ENCODE results near the gene PCDHGA1. TPM values are rescaled to one million over a fixed set of nuclear protein-coding genes. Genes with fewer than 3 reads are reported as not detected.
A peak's percentile ranks its signal among the peaks of the same experiment; 100 is the strongest.

PCDHGA1 gene
- total RNA-seq, 1 experiment from 2014 or later = 0.64 TPM

DNA sequence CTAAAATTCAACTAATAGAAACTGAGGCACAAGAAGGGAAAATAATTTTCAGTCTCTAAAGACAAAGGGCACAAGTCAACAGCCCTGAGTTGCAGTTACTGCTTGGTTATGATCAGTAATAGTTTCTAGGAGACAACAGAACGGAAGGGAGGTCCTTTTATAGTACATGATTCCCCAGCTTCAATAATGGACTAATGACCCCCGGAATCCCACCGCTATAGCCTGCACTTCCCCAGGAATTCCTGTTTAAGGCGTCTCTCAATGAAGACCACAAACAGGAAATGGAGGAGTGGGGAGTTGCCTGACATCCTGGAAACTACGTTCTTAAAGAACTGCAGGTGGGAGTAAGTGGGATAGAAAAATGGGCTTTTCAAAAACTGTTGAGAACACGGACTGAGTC lies 227.8 kb downstream of the PCDHGA1 start:
- intact Hi-C loops (cut with micrococcal nuclease; ENCODE audit: unreplicated experiment) = loop anchor here (1.0 kb wide), 3 partner anchors 33 to 335 kb away; partner anchors contain the start of genes PCDHB14 and PCDHGB2
- peaks cover 16% of the 10 kb centered on the region for H3K4me1 Mint-ChIP-seq (ENCODE audit: low read depth, unreplicated experiment)
- peaks cover 81% of the 10 kb centered on the region for H3K36me3 Mint-ChIP-seq (ENCODE audit: insufficient read depth, unreplicated experiment)
- no peak for TF ChIP-seq CTCF (IDR thresholded peaks at IDR 0.05; ENCODE audit: insufficient read depth in 1 of 2, low read depth in 1 of 2, low read length in 1 of 2, severe bottlenecking in 1 of 2, unreplicated experiment in 1 of 2)
- BruUV-seq (replicated peaks) = no TSS peak
- H3K4me3 Mint-ChIP-seq (ENCODE audit: unreplicated experiment) = no peak overlapping the region
- no peak for DNase-seq
- Histone ChIP-seq H3K27me3 (replicated peaks; ENCODE audit: control insufficient read depth, insufficient read depth, low read length) (no peaks in the 10 kb centered on the region), H3K9me3 (no peaks in the 10 kb centered on the region), H3K4me1 (no peaks in the 10 kb centered on the region), H3K4me3 (ENCODE audit: low read depth, low read length) (no peak overlapping the region), H3K36me3 (ENCODE audit: control insufficient read depth, insufficient read depth, low read length) (peaks cover 1% of the 10 kb centered on the region; the same call in 1 of the 2 replicates)
- no peaks in the 10 kb centered on the region for H3K27me3 Mint-ChIP-seq (ENCODE audit: insufficient read depth, unreplicated experiment)
- ChIA-PET POLR2A (no interaction called here), CTCF (interaction anchor here (0.7 to 1.6 kb wide), 6 partner anchors 145 to 238 kb away, joined by 3 to 7 read pairs (median 4); partner anchors contain the start of genes PCDHGA10, PCDHGB3, PCDHGB5 and TAF7)
- H3K27ac Mint-ChIP-seq (ENCODE audit: unreplicated experiment) = peak overlapping the region; percentile 81
- no peaks in the 10 kb centered on the region for H3K9me3 Mint-ChIP-seq (ENCODE audit: unreplicated experiment)

DNA sequence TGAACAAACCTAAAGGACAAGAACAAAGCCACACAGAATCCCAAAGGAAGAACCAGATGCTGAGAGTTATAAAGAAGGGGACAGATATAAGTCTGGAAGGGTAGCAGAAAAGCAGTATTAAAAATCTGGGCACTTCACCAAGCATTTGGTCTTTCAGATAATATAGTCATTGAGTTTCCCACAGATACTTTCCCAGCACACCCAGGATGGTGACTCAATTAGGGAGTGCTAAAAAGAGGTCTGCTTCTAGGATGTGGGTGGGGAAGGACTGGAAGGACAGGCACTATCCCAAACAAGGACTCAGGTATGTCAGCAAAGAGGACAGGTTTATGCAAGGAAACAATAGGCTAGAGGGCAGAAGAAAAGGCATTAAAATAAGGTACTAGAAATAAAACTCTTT lies 229.1 kb downstream of the PCDHGA1 start:
- intact Hi-C loops (cut with micrococcal nuclease; ENCODE audit: unreplicated experiment) = no loop called here
- H3K27ac Mint-ChIP-seq (ENCODE audit: unreplicated experiment) = peak overlapping the region; percentile 54
- CTCF ChIA-PET = interaction anchor here (0.7 kb wide), 2 partner anchors 11 to 30 kb away, joined by 3 read pairs; no protein-coding TSS in a partner anchor

GRCh38 chr5:141560151-141560550 lies 229.8 kb downstream of the PCDHGA1 start:
- intact Hi-C loops (cut with micrococcal nuclease; ENCODE audit: unreplicated experiment) = loop anchor here (1.0 to 5.0 kb wide), 3 partner anchors 147 to 475 kb away; partner anchors contain the start of gene PCDHB10
- H3K27me3 ChIP-seq (replicated peaks; ENCODE audit: control insufficient read depth, insufficient read depth, low read length) = no peaks in the 10 kb centered on the region
- no peak for DNase-seq
- peaks cover 1% of the 10 kb centered on the region; the same call in 1 of the 2 replicates for H3K36me3 ChIP-seq (ENCODE audit: control insufficient read depth, insufficient read depth, low read length)
- H3K9me3 ChIP-seq = no peaks in the 10 kb centered on the region
- Mint-ChIP-seq H3K27me3 (ENCODE audit: insufficient read depth, unreplicated experiment) (no peaks in the 10 kb centered on the region), H3K36me3 (ENCODE audit: insufficient read depth, unreplicated experiment) (peaks cover 78% of the 10 kb centered on the region), H3K9me3 (ENCODE audit: unreplicated experiment) (no peaks in the 10 kb centered on the region), H3K4me1 (ENCODE audit: low read depth, unreplicated experiment) (peaks cover 24% of the 10 kb centered on the region), H3K27ac (ENCODE audit: unreplicated experiment) (peak overlapping the region; percentile 54), H3K4me3 (ENCODE audit: unreplicated experiment) (no peak overlapping the region)
- peaks cover 6% of the 10 kb centered on the region; the same call in 1 of the 2 replicates for H3K4me1 ChIP-seq
- ChIA-PET CTCF (interaction anchor here (0.5 to 1.2 kb wide), 3 partner anchors 239 to 661 kb away, joined by 3 to 11 read pairs (median 7); partner anchors contain the start of genes PCDHB14 and TAF7), POLR2A (no interaction called here)
- H3K4me3 ChIP-seq (ENCODE audit: low read depth, low read length) = no peak overlapping the region
- TF ChIP-seq CTCF (IDR thresholded peaks at IDR 0.05; ENCODE audit: insufficient read depth in 1 of 2, low read depth in 1 of 2, low read length in 1 of 2, severe bottlenecking in 1 of 2, unreplicated experiment in 1 of 2) = no peak
- BruUV-seq (replicated peaks) = TSS peak; percentile 56

More for the DNA sequence above, 229.1 kb downstream of the PCDHGA1 start:
- BruUV-seq (replicated peaks) = no TSS peak
- no peaks in the 10 kb centered on the region for H3K9me3 ChIP-seq
- Mint-ChIP-seq H3K4me1 (ENCODE audit: low read depth, unreplicated experiment) (peaks cover 21% of the 10 kb centered on the region), H3K36me3 (ENCODE audit: insufficient read depth, unreplicated experiment) (peaks cover 82% of the 10 kb centered on the region), H3K27me3 (ENCODE audit: insufficient read depth, unreplicated experiment) (no peaks in the 10 kb centered on the region), H3K4me3 (ENCODE audit: unreplicated experiment) (no peak overlapping the region), H3K9me3 (ENCODE audit: unreplicated experiment) (no peaks in the 10 kb centered on the region)
- TF ChIP-seq CTCF (IDR thresholded peaks at IDR 0.05; ENCODE audit: insufficient read depth in 1 of 2, low read depth in 1 of 2, low read length in 1 of 2, severe bottlenecking in 1 of 2, unreplicated experiment in 1 of 2) = no peak
- no peak for DNase-seq
- POLR2A ChIA-PET = no interaction called here
- H3K27me3 ChIP-seq (replicated peaks; ENCODE audit: control insufficient read depth, insufficient read depth, low read length) = no peaks in the 10 kb centered on the region
- H3K4me1 ChIP-seq = peaks cover 2% of the 10 kb centered on the region; the same call in 1 of the 2 replicates
- H3K4me3 ChIP-seq (ENCODE audit: low read depth, low read length) = no peak overlapping the region
- peaks cover 1% of the 10 kb centered on the region; the same call in 1 of the 2 replicates for H3K36me3 ChIP-seq (ENCODE audit: control insufficient read depth, insufficient read depth, low read length)
